H1 (cell line): ENCODE data around the gene HNF1A. TPM values are rescaled to one million over a fixed set of nuclear protein-coding genes. Genes with fewer than 3 reads are reported as not detected.
A peak's percentile ranks its signal among the peaks of the same experiment; 100 is the strongest.

Experiments used
- CTCF ChIA-PET: fragments of 300-600 bp; sonication (Branson Sonifier 250); formaldehyde crosslinking; loops from one replicate; lab custom pipeline; 2021; ENCODE audit not compliant: partially characterized antibody; lab: Charles Lee
- POLR2A ChIA-PET: fragments of 300-600 bp; sonication (Branson Sonifier 250); formaldehyde crosslinking; loops from one replicate; lab custom pipeline; 2021; ENCODE audit warnings: inconsistent platforms; ENCODE audit not compliant: partially characterized antibody; lab: Charles Lee
- DNase-seq, 2 experiments: peaks; one replicate each; pipeline versions ENCODE4 v3.0.0 to v3.0.0-alpha.2; 2010 to 2022; ENCODE audit warnings: low spot score in 2 of 2, low read depth in 1 of 2, mixed read lengths in 1 of 2
- FAIRE-seq: peaks from 2 replicates; lab custom pipeline; 2011; peaks lifted over from hg19 to GRCh38; lab: Jason Lieb, UNC
- H2AFZ ChIP-seq: 2 replicates; pipeline ENCODE4 v1.8.1; 2012; ENCODE audit warnings: low read length, inconsistent platforms
- H2AK5ac ChIP-seq: 2 replicates; pipeline ENCODE4 v1.6.1; 2013; ENCODE audit warnings: low read depth, low read length
- H2BK120ac ChIP-seq: replicated peaks from 2 replicates; pipeline ENCODE3; 2013; ENCODE audit warnings: low read depth, low read length, inconsistent platforms
- H2BK12ac ChIP-seq: 2 replicates; pipeline ENCODE4 v1.6.1; 2013; ENCODE audit warnings: low read depth, low read length
- H2BK15ac ChIP-seq: 2 replicates; pipeline ENCODE4 v1.6.1; 2013; ENCODE audit warnings: low read length
- H2BK20ac ChIP-seq: 2 replicates; pipeline ENCODE4 v1.6.1; 2013; ENCODE audit warnings: low read length
- H2BK5ac ChIP-seq: 2 replicates; pipeline ENCODE4 v1.6.1; 2013; ENCODE audit warnings: low read depth, low read length
- H3K14ac ChIP-seq: 2 replicates; pipeline ENCODE4 v1.6.1; 2013; ENCODE audit warnings: inconsistent platforms; ENCODE audit not compliant: insufficient read length
- H3K18ac ChIP-seq: 2 replicates; pipeline ENCODE4 v1.6.1; 2013; ENCODE audit warnings: low read length; ENCODE audit errors: extremely low read depth
- H3K23ac ChIP-seq: 2 replicates; pipeline ENCODE4 v1.6.1; 2013; ENCODE audit warnings: inconsistent platforms; ENCODE audit not compliant: insufficient read length
- H3K23me2 ChIP-seq: 2 replicates; pipeline ENCODE4 v1.6.1; 2013; ENCODE audit warnings: low read depth, low read length
- H3K27ac ChIP-seq: 2 replicates; pipeline ENCODE4 v1.6.1; 2011; ENCODE audit warnings: low read depth, low read length, inconsistent platforms
- H3K27me3 ChIP-seq, 4 experiments: replicated peaks in 1 of 4; 1 replicate in 1 of 4; 2 replicates in 3 of 4; pipeline versions ENCODE4 v1.6.1 to v1.8.1; 2011 to 2013; ENCODE audit warnings: low read length in 3 of 4, mild to moderate bottlenecking in 3 of 4, inconsistent platforms in 2 of 4, mixed read lengths in 2 of 4, moderate library complexity in 1 of 4; ENCODE audit not compliant: control insufficient read depth in 3 of 4, insufficient read depth in 3 of 4; ENCODE audit errors: extremely low read depth in 1 of 4
- H3K36me3 ChIP-seq, 4 experiments: 2 replicates each; pipeline versions ENCODE4 v1.6.1 to v1.8.1; 2011 to 2013; ENCODE audit warnings: mild to moderate bottlenecking in 4 of 4, low read length in 3 of 4, moderate library complexity in 2 of 4, control low read depth in 1 of 4, inconsistent platforms in 1 of 4; ENCODE audit not compliant: insufficient read depth in 4 of 4, control insufficient read depth in 2 of 4
- H3K4ac ChIP-seq: replicated peaks from 2 replicates; pipeline ENCODE3; 2013; ENCODE audit warnings: low read length, low read depth, mixed read lengths, inconsistent platforms; ENCODE audit not compliant: insufficient read length
- H3K4me1 ChIP-seq, 4 experiments: replicated peaks in 1 of 4; 1 replicate in 1 of 4; 2 replicates in 3 of 4; pipeline versions ENCODE4 v1.6.1 to v1.8.1; 2011 to 2013; ENCODE audit warnings: low read length in 3 of 4, inconsistent platforms in 2 of 4, mixed read lengths in 1 of 4; ENCODE audit not compliant: insufficient read depth in 4 of 4, control insufficient read depth in 3 of 4
- H3K4me2 ChIP-seq, 2 experiments: 2 replicates each; pipeline versions ENCODE4 v1.6.1 to v1.8.1; 2011 to 2013; ENCODE audit warnings: low read depth in 2 of 2, low read length in 2 of 2, control low read depth in 1 of 2, inconsistent platforms in 1 of 2, mild to moderate bottlenecking in 1 of 2; ENCODE audit not compliant: insufficient read depth in 1 of 2
- H3K4me3 ChIP-seq, 4 experiments: fragments of 200-600, 300-600 bp in 1 of 4; sonication (generic), shearing (Covaris generic), sonication (Bioruptor Twin) in 1 of 4; 2 replicates each; pipeline versions ENCODE4 v1.5.1 to v1.8.1; 2011 to 2016; ENCODE audit warnings: low read length in 4 of 4, low read depth in 3 of 4, control low read depth in 2 of 4, inconsistent platforms in 2 of 4, mild to moderate bottlenecking in 2 of 4, mixed read lengths in 1 of 4, moderate library complexity in 1 of 4; ENCODE audit not compliant: insufficient read depth in 2 of 4; ENCODE audit errors: extremely low read depth in 1 of 4
- H3K56ac ChIP-seq: replicated peaks from 2 replicates; pipeline ENCODE3; 2013; ENCODE audit warnings: low read depth, mild to moderate bottlenecking, mixed read lengths, low read length, inconsistent platforms; ENCODE audit not compliant: insufficient read length
- H3K79me1 ChIP-seq: 2 replicates; pipeline ENCODE4 v1.6.1; 2013; ENCODE audit warnings: low read depth, low read length, control low read depth
- H3K79me2 ChIP-seq, 2 experiments: 2 replicates each; pipeline versions ENCODE4 v1.6.1 to v1.8.1; 2012 to 2013; ENCODE audit warnings: low read length in 2 of 2, mild to moderate bottlenecking in 2 of 2, inconsistent platforms in 1 of 2; ENCODE audit not compliant: insufficient read depth in 2 of 2, control insufficient read depth in 1 of 2
- H3K9ac ChIP-seq, 4 experiments: replicated peaks in 1 of 4; 1 replicate in 1 of 4; 2 replicates in 3 of 4; pipeline versions ENCODE4 v1.6.1 to v1.8.1; 2011 to 2013; ENCODE audit warnings: low read depth in 3 of 4, low read length in 3 of 4, control low read depth in 2 of 4, mild to moderate bottlenecking in 2 of 4, moderate library complexity in 2 of 4, inconsistent platforms in 1 of 4; ENCODE audit errors: extremely low read depth in 1 of 4
- H3K9me3 ChIP-seq, 2 experiments: 2 replicates each; pipeline versions ENCODE4 v1.6.1 to v1.8.1; 2012 to 2013; ENCODE audit warnings: mild to moderate bottlenecking in 2 of 2, moderate library complexity in 2 of 2, control low read depth in 1 of 2, inconsistent platforms in 1 of 2, low read depth in 1 of 2, low read length in 1 of 2, mixed read lengths in 1 of 2; ENCODE audit not compliant: insufficient read depth in 2 of 2
- H4K20me1 ChIP-seq, 2 experiments: replicated peaks in 1 of 2; 2 replicates each; pipeline versions ENCODE3 to v1.8.1; 2011 to 2013; ENCODE audit warnings: inconsistent platforms in 2 of 2, low read length in 2 of 2, mild to moderate bottlenecking in 1 of 2; ENCODE audit not compliant: insufficient read depth in 2 of 2, control insufficient read depth in 1 of 2
- H4K5ac ChIP-seq: 2 replicates; pipeline ENCODE4 v1.6.1; 2013; ENCODE audit warnings: low read length, low read depth, mixed read lengths, inconsistent platforms; ENCODE audit not compliant: insufficient read length
- H4K8ac ChIP-seq: 2 replicates; pipeline ENCODE4 v1.8.0; 2013; ENCODE audit warnings: mild to moderate bottlenecking, moderate library complexity, low read length, inconsistent platforms; ENCODE audit not compliant: insufficient read depth; ENCODE audit errors: extremely low read depth
- H4K91ac ChIP-seq: replicated peaks from 2 replicates; pipeline ENCODE3; 2013; ENCODE audit warnings: low read length, mixed read lengths, inconsistent platforms; ENCODE audit not compliant: insufficient read length
- CEBPB ChIP-seq: IDR thresholded peaks from 2 replicates; pipeline ENCODE4 v1.6.1; 2012; ENCODE audit warnings: low read depth, low read length
- CHD2 ChIP-seq: IDR thresholded peaks from 2 replicates; pipeline ENCODE4 v1.6.1; 2012; ENCODE audit warnings: low read length, improper control_type of control experiment
- FOSL1 ChIP-seq: IDR thresholded peaks from 2 replicates; pipeline ENCODE4 v1.6.1; 2011; ENCODE audit warnings: mild to moderate bottlenecking, low read depth, low read length, moderate library complexity; ENCODE audit not compliant: insufficient read depth
- KDM5A ChIP-seq: fragments of 200-600 bp; IDR thresholded peaks from 2 replicates; pipeline ENCODE4 v1.7.1; 2012; ENCODE audit warnings: mild to moderate bottlenecking, low read length, inconsistent platforms, mixed read lengths
- NRF1 ChIP-seq: IDR thresholded peaks from 2 replicates; pipeline ENCODE4 v1.6.1; 2011; ENCODE audit warnings: mild to moderate bottlenecking, low read depth, low read length, improper control_type of control experiment
- POLR2AphosphoS5 ChIP-seq: IDR thresholded peaks from 2 replicates; pipeline ENCODE4 v1.6.1; 2011; ENCODE audit warnings: low read depth, low read length
- RBBP5 ChIP-seq: IDR thresholded peaks from 2 replicates; pipeline ENCODE4 v1.7.1; 2012; ENCODE audit warnings: low read depth, mild to moderate bottlenecking, inconsistent platforms, low read length, moderate library complexity, borderline replicate concordance
- RNF2 ChIP-seq: fragments of 200-900, 300-1000 bp; sonication (generic); IDR thresholded peaks from 2 replicates; pipeline ENCODE4 v1.7.1; 2016; ENCODE audit warnings: borderline replicate concordance, low read depth, mild to moderate bottlenecking, antibody characterized with exemption, low read length; ENCODE audit not compliant: poor library complexity, severe bottlenecking; ENCODE audit errors: missing control alignments
- SP1 ChIP-seq: IDR thresholded peaks from 2 replicates; pipeline ENCODE4 v1.6.1; 2011; ENCODE audit warnings: low read depth, low read length
- SP4 ChIP-seq: IDR thresholded peaks from 2 replicates; pipeline ENCODE4 v1.6.1; 2012; ENCODE audit warnings: low read length, inconsistent platforms
- SUZ12 ChIP-seq: fragments of 200-600 bp; sonication (generic); IDR thresholded peaks from 2 replicates; pipeline ENCODE4 v1.6.1; 2012; ENCODE audit warnings: mild to moderate bottlenecking, inconsistent platforms, low read length, moderate library complexity, mixed read lengths
- WGBS, 2 experiments: shearing (Covaris generic) in 1 of 2; methylation state at CpG; one replicate each; pipeline versions ENCODE4 v1.1.6 to v1.1.7; 2013 to 2015; ENCODE audit warnings: low lambda C conversion rate in 2 of 2, mixed read lengths in 2 of 2, inconsistent platforms in 1 of 2, low coverage in 1 of 2, missing lambda C conversion rate in 1 of 2; ENCODE audit not compliant: insufficient replicate concordance in 2 of 2, insufficient coverage in 1 of 2, insufficient read length in 1 of 2; ENCODE audit errors: extremely low coverage in 1 of 2, missing lambda C conversion rate in 1 of 2; 5-methylcytosine and 5-hydroxymethylcytosine counted together
- polyA plus RNA-seq, 7 experiments: library from polyadenylated mRNA; depleted of rRNA in 3 of 7; stranded (reverse) in 5 of 7; unstranded in 2 of 7; fragments of >200 nt in 5 of 7; fragments of 200-250 nt in 2 of 7; gene quantifications; 1 replicate in 5 of 7; 2 replicates in 1 of 7; 4 replicates in 1 of 7; pipeline versions ENCODE4 v1.2.1 to v1.2.3, GENCODE V29; 2011 to 2013; ENCODE audit warnings: missing spikeins in 2 of 7, mixed read lengths in 2 of 7
- total RNA-seq: library from RNA; stranded (reverse); fragmentation: NEBNext Ultra II Directional; extraction: Animal tissue kit (Norgen Biotek cat#: 25700); gene quantifications from 2 replicates; pipeline ENCODE4 v1.2.1, GENCODE V29; 2021
- TF ChIP-seq, protein P1 (sequence below), 3 experiments: IDR thresholded peaks; 1 replicate in 2 of 3; 2 replicates in 1 of 3; pipeline versions ENCODE4 v1.5.1 to v1.6.1; 2011; ENCODE audit warnings: low read length in 3 of 3, mild to moderate bottlenecking in 3 of 3, inconsistent platforms in 2 of 3, low read depth in 1 of 3, moderate library complexity in 1 of 3; ENCODE audit not compliant: insufficient read depth in 1 of 3; ENCODE audit errors: control extremely low read depth in 1 of 3

Gene HNF1A
- total and polyA plus RNA-seq, 2 of the 8 experiments (the other 6 are each of a cell fraction or from before 2014, with no cell fraction given): not detected

DNA sequence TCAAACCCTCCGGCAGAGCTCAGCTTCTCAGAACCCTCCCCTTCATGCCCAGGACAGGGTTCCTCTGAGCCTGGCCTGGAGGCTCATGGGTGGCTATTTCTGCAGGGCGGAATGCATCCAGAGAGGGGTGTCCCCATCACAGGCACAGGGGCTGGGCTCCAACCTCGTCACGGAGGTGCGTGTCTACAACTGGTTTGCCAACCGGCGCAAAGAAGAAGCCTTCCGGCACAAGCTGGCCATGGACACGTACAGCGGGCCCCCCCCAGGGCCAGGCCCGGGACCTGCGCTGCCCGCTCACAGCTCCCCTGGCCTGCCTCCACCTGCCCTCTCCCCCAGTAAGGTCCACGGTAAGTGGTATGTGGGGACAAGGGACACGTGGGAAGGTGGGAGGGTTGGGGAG, 15.7 kb downstream of the HNF1A start:
- H3K9me3 ChIP-seq: no peaks in the 10 kb centered on the region
- POLR2A ChIA-PET: no interaction called here
- TF ChIP-seq SP1 (no peak), NRF1 (no peak), SUZ12 (no peak), KDM5A (no peak), RBBP5 (no peak), CEBPB (no peak), POLR2AphosphoS5 (no peak), CHD2 (no peak), SP4 (no peak), FOSL1 (no peak), RNF2 (no peak)
- TF ChIP-seq, protein P1, sequence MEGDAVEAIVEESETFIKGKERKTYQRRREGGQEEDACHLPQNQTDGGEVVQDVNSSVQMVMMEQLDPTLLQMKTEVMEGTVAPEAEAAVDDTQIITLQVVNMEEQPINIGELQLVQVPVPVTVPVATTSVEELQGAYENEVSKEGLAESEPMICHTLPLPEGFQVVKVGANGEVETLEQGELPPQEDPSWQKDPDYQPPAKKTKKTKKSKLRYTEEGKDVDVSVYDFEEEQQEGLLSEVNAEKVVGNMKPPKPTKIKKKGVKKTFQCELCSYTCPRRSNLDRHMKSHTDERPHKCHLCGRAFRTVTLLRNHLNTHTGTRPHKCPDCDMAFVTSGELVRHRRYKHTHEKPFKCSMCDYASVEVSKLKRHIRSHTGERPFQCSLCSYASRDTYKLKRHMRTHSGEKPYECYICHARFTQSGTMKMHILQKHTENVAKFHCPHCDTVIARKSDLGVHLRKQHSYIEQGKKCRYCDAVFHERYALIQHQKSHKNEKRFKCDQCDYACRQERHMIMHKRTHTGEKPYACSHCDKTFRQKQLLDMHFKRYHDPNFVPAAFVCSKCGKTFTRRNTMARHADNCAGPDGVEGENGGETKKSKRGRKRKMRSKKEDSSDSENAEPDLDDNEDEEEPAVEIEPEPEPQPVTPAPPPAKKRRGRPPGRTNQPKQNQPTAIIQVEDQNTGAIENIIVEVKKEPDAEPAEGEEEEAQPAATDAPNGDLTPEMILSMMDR (IDR thresholded peaks at IDR 0.05; ENCODE audit: control extremely low read depth in 1 of 3, insufficient read depth in 1 of 3, low read depth in 1 of 3, low read length in 3 of 3): no peak

More for the DNA sequence above, 15.7 kb downstream of the HNF1A start:
- no peaks in the 10 kb centered on the region for H3K79me2 ChIP-seq
- H4K5ac ChIP-seq: no peak overlapping the region
- H4K91ac ChIP-seq: no peak overlapping the region
- no peak overlapping the region for H2BK12ac ChIP-seq
- peaks cover 14% of the 10 kb centered on the region; the same call in 1 of the 2 replicates for H3K23me2 ChIP-seq
- H3K79me1 ChIP-seq: no peaks in the 10 kb centered on the region
- H2BK15ac ChIP-seq: no peak overlapping the region
- H3K9ac ChIP-seq: no peak overlapping the region
- CTCF ChIA-PET: interaction anchor here (0.6 to 3.8 kb wide), 2 partner anchors 11 to 464 kb away, joined by 3 to 40 read pairs; no protein-coding TSS in a partner anchor
- H3K18ac ChIP-seq: no peak overlapping the region
- FAIRE-seq (no peak), DNase-seq (no peak)
- H3K36me3 ChIP-seq: no peaks in the 10 kb centered on the region
- H2BK5ac ChIP-seq: no peak overlapping the region
- 90% methylated on average over 8 of the region's 15 CpGs; no CpG with 5 or more reads in 1 of the 2 experiments for WGBS, 2 experiments
- H2BK20ac ChIP-seq: no peak overlapping the region
- H4K20me1 ChIP-seq: peaks cover 0 to 5% of the 10 kb centered on the region in 2 experiments
- H4K8ac ChIP-seq: no peak overlapping the region
- H3K27me3 ChIP-seq: no peaks in the 10 kb centered on the region
- no peak overlapping the region for H2BK120ac ChIP-seq
- H2AK5ac ChIP-seq: no peak overlapping the region
- peak overlapping the region; percentile 8 for H3K56ac ChIP-seq
- no peak overlapping the region for H2AFZ ChIP-seq
- no peak overlapping the region for H3K23ac ChIP-seq
- no peak overlapping the region for H3K4me2 ChIP-seq
- no peak overlapping the region for H3K27ac ChIP-seq
- H3K14ac ChIP-seq: no peak overlapping the region
- H3K4me1 ChIP-seq: peaks cover 0 to 3% (median under 1%) of the 10 kb centered on the region in 4 experiments; a peak in 5 of 7 replicates
- no peak overlapping the region for H3K4ac ChIP-seq
- H3K4me3 ChIP-seq: no peak overlapping the region
